OCI-LY3 (cell line): ENCODE results near the gene CDH23.

ENCODE experiments used
- EZH2phosphoT487 ChIP-seq: fragments of 200-600 bp; shearing (Covaris generic); IDR thresholded peaks from 2 replicates; pipeline ENCODE4 v1.6.1; 2018; ENCODE audit warnings: antibody characterized with exemption, mixed run types, low read depth
- TF ChIP-seq, protein P1 (sequence below): fragments of 200-600, 300-600 bp; sonication (generic); IDR thresholded peaks from 2 replicates; pipeline ENCODE4 v1.5.1; 2014; ENCODE audit warnings: antibody characterized with exemption, low read length, low read depth

DNA sequence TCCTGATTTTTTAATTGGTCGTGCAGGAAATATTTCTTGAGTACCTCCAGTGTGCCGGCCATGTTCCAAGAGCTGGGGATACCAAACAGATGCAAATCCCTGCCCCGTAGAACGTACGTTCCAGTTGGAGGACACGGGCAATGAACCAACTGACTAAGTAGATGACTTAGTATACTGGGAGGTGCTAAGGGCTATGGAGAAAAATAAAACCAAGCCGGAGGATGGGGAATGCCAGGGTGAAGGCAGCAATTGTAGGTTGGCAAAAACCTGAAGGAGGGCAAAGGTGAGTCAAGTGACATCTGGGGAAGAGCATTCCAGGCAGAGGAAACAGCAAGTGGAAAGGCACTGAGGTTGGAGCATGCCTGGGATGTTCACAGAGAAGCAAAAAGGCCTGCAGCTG is 383.4 kb downstream of the CDH23 start:
- TF ChIP-seq, protein P1, sequence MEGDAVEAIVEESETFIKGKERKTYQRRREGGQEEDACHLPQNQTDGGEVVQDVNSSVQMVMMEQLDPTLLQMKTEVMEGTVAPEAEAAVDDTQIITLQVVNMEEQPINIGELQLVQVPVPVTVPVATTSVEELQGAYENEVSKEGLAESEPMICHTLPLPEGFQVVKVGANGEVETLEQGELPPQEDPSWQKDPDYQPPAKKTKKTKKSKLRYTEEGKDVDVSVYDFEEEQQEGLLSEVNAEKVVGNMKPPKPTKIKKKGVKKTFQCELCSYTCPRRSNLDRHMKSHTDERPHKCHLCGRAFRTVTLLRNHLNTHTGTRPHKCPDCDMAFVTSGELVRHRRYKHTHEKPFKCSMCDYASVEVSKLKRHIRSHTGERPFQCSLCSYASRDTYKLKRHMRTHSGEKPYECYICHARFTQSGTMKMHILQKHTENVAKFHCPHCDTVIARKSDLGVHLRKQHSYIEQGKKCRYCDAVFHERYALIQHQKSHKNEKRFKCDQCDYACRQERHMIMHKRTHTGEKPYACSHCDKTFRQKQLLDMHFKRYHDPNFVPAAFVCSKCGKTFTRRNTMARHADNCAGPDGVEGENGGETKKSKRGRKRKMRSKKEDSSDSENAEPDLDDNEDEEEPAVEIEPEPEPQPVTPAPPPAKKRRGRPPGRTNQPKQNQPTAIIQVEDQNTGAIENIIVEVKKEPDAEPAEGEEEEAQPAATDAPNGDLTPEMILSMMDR = no peak
- TF ChIP-seq EZH2phosphoT487 = no peak
